Breast epithelium (tissue), 3 donors: ENCODE measurements around the gene PPM1H.

Experiments
- CTCF ChIP-seq, 3 donors: fragments of 450-650 bp; IDR thresholded peaks; one replicate each; pipeline ENCODE4 v1.5.1; 2016 to 2017; ENCODE audit warnings: antibody characterized with exemption in 3 of 3, mild to moderate bottlenecking in 3 of 3, moderate library complexity in 3 of 3
- POLR2A ChIP-seq: fragments of 450-650 bp; IDR thresholded peaks from one replicate; pipeline ENCODE4 v1.6.1; 2016; ENCODE audit warnings: antibody characterized with exemption, mild to moderate bottlenecking, moderate library complexity

GRCh38 chr12:62907561-62907960, 27.4 kb downstream of the PPM1H start:
- no peak for TF ChIP-seq CTCF (IDR thresholded peaks at IDR 0.05)
- no peak for TF ChIP-seq POLR2A
